Small intestine (tissue), 7 donors: ENCODE results near the gene SH3BP5. TPM values are rescaled to one million over a fixed set of nuclear protein-coding genes. Genes with fewer than 3 reads are reported as not detected.

Source experiments
- DNase-seq, 2 donors: peaks; one replicate each; pipeline versions ENCODE4 v3.0.0 to v3.0.0-alpha.2; 2013
- FAIRE-seq: peaks from 2 replicates; lab custom pipeline; 2012; peaks lifted over from hg19 to GRCh38; lab: Jason Lieb, UNC
- H3K27ac ChIP-seq, 3 donors: one replicate each; pipeline ENCODE4 v1.5.1; 2013; ENCODE audit warnings: low read length in 2 of 3, mild to moderate bottlenecking in 2 of 3, control low read depth in 1 of 3, inconsistent platforms in 1 of 3, low read depth in 1 of 3, moderate library complexity in 1 of 3
- H3K27me3 ChIP-seq, 3 donors: one replicate each; pipeline ENCODE4 v1.6.1; 2013; ENCODE audit warnings: low read length in 3 of 3, inconsistent platforms in 1 of 3; ENCODE audit not compliant: control insufficient read depth in 3 of 3, insufficient read depth in 3 of 3
- H3K36me3 ChIP-seq, 3 donors: one replicate each; pipeline ENCODE4 v1.6.1; 2013; ENCODE audit warnings: low read length in 3 of 3, inconsistent platforms in 1 of 3, low read depth in 1 of 3, mild to moderate bottlenecking in 1 of 3, moderate library complexity in 1 of 3; ENCODE audit not compliant: control insufficient read depth in 3 of 3, insufficient read depth in 2 of 3
- H3K4me1 ChIP-seq, 3 donors: one replicate each; pipeline ENCODE4 v1.6.1; 2013; ENCODE audit warnings: low read length in 2 of 3, inconsistent platforms in 1 of 3, low read depth in 1 of 3, mild to moderate bottlenecking in 1 of 3, moderate library complexity in 1 of 3; ENCODE audit not compliant: control insufficient read depth in 3 of 3, insufficient read depth in 2 of 3
- H3K4me3 ChIP-seq, 3 donors: one replicate each; pipeline ENCODE4 v1.5.1; 2013; ENCODE audit warnings: low read length in 3 of 3, control low read depth in 1 of 3, inconsistent platforms in 1 of 3, low read depth in 1 of 3, mild to moderate bottlenecking in 1 of 3, moderate library complexity in 1 of 3
- H3K9me3 ChIP-seq, 2 donors: one replicate each; pipeline ENCODE4 v1.6.1; 2013; ENCODE audit warnings: low read depth in 1 of 2, low read length in 1 of 2; ENCODE audit not compliant: control insufficient read depth in 2 of 2, insufficient read depth in 1 of 2
- WGBS, 3 donors: extraction: QIAGEN DNeasy Blood & Tissue Kit; methylation state at CpG; one replicate each; pipeline ENCODE4 v1.1.7; 2013; 5-methylcytosine and 5-hydroxymethylcytosine counted together
- polyA plus RNA-seq, 4 donors: library from polyadenylated mRNA; stranded (reverse) in 3 of 4; unstranded in 1 of 4; fragments of 200-250 nt in 3 of 4; fragments of 120-200 nt in 1 of 4; gene quantifications; one replicate each; pipeline versions ENCODE4 v1.2.1 to v1.2.3, GENCODE V29; 2013
- donor health status: healthy with polysubstance abuse.
- donor health status: control.
- donor health status: control.
- donor health status: Bipolar disorder and iron deficiency.
- donor health status: healthy.

SH3BP5 gene
- polyA plus RNA-seq, 4 donors, result 4.9 to 24.0 (median 10.1) TPM

DNA sequence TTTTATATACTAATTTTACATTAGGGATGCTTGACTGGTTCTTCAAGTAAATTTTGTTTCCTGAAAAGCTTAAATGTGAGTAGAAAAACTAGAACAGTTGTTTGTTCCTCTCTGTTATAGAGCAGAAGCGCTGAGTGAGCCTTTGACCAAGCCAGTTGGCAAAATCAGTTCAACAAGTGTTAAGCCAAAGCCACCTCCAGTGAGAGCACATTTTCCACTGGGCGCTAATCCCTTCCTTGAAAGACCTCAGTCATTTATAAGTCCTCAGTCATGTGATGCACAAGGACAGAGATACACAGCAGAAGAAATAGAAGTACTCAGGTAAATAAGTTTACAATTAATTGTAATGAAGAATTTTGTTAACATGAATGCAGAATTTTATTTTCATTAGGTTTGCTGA is 111.7 kb downstream of the SH3BP5 start:
- WGBS, 3 donors, result 96 to 98% (median 98%) methylated on average over 2 of the region's 2 CpGs
- Histone ChIP-seq H3K4me1 (no peaks in the 10 kb centered on the region), H3K27me3 (no peaks in the 10 kb centered on the region), H3K27ac (no peak overlapping the region), H3K36me3 (peaks cover 7 to 27% (median 20%) of the 10 kb centered on the region in 3 donors), H3K4me3 (no peak overlapping the region), H3K9me3 (no peaks in the 10 kb centered on the region)
- DNase-seq (no peak), FAIRE-seq (no peak)

DNA sequence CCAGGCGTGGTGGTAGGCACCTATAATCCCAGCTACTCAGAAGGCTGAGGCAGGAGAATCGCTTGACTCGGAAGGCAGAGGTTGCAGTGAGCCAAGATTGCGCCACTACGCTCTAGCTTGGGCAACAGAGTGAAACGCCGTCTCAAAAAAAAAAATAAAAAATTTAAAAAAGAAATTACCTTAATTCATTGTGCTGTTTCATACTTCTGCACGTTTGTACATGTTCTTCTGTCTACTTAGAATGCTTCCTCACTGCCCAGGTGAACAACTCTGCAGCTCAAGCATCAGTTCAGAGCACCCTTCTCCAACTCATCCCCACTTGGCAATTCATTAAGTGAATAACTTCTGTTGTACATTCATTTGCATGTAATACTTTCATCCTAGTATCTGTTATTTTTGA is 112.3 kb downstream of the SH3BP5 start:
- Histone ChIP-seq H3K36me3 (peaks cover 7 to 28% (median 23%) of the 10 kb centered on the region in 3 donors), H3K4me1 (no peaks in the 10 kb centered on the region), H3K4me3 (no peak overlapping the region), H3K27ac (no peak overlapping the region), H3K9me3 (no peaks in the 10 kb centered on the region), H3K27me3 (no peaks in the 10 kb centered on the region)
- 92 to 95% (median 92%) methylated on average over 8 of the region's 8 CpGs for WGBS, 3 donors
- FAIRE-seq (no peak), DNase-seq (no peak)

DNA sequence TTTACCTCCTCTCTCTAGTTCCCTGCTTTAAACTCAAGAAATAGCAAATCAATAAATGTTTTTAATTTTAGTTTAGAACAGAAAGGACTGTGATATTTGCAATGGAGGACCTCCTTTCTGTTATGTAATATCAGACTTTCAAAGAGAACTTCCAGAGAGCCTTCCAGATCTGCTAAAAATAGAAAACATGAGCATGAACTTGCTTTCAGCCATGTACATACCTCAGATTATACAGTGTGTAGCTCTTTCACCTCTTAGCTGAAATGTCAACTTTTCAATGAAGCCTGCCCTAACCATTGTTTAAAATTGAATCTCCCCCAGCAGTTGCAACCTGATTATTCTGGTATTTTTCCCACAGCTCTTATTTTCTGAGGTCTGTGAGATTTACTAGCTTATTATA is 113.7 kb downstream of the SH3BP5 start:
- FAIRE-seq, result no peak

DNA sequence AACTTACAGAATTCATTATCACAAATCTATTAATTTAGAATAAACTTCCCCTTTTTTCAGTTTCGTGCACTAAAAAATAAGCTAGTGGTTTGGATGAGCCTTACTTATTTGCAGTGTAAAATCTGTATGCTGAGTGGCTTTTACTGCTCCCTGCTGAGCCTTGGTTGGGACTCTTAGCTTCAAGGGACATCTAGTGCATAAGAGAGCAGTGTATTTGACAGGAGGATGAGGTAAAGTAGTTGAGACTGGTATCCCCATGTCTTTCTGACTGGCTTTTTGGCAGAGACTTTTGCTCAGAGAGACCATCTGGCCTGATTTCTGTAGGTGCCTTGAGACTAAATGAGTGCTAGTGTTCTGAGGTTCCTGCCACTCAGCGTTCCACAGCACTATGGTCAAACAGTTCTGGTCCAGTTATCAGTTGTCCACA is 114.5 kb downstream of the SH3BP5 start:
- FAIRE-seq, result no peak
- 80 to 86% (median 85%) methylated on average over 2 of the region's 2 CpGs for WGBS, 3 donors

More for the DNA sequence above, 113.7 kb downstream of the SH3BP5 start:
- Histone ChIP-seq H3K36me3 (peaks cover 8 to 36% (median 23%) of the 10 kb centered on the region in 3 donors), H3K4me3 (no peak overlapping the region), H3K9me3 (no peaks in the 10 kb centered on the region), H3K27me3 (no peaks in the 10 kb centered on the region), H3K4me1 (no peaks in the 10 kb centered on the region), H3K27ac (no peak overlapping the region)
- DNase-seq, result no peak

DNA sequence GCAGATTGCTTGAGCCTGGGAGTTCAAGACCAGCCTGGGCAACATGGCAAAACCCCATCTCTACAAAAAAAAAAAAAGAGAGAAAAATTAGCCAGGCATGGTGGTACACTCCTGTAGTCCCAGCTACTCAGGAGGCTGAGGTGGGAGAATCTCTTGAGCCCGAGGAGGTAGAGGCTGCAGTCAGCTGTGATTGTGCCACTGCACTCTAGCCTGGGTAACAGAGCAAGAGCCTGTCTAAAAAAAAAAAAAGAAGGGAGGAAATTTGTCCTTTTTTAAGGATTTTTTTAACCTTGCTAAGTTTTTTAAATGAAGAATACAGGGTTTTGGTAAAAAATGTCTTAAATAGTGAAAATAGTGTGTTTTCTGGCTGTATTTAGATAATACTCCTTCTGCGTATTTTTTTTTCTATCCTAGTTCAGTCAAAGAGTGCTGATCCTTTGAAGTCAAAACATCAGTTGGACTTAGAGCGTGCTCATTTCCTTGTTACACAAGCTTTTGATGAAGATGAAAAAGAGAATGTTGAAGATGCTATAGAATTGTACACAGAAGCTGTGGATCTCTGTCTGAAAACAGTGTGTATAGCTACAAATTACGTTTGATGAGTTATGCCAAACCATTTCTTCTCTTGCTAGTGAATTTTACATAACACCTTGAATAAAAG is 115.2 kb downstream of the SH3BP5 start:
- Histone ChIP-seq H3K4me3 (no peak overlapping the region), H3K36me3 (peaks cover 8 to 36% (median 21%) of the 10 kb centered on the region in 3 donors), H3K27me3 (no peaks in the 10 kb centered on the region), H3K4me1 (no peaks in the 10 kb centered on the region), H3K27ac (no peak overlapping the region), H3K9me3 (no peaks in the 10 kb centered on the region)
- 90 to 94% (median 91%) methylated on average over 4 of the region's 4 CpGs for WGBS, 3 donors
- FAIRE-seq, result no peak
- DNase-seq, result no peak

More for the DNA sequence above, 114.5 kb downstream of the SH3BP5 start:
- DNase-seq, result no peak
- no peaks in the 10 kb centered on the region for H3K27me3 ChIP-seq
- H3K9me3 ChIP-seq, result no peaks in the 10 kb centered on the region
- H3K4me1 ChIP-seq, result no peaks in the 10 kb centered on the region
- H3K36me3 ChIP-seq, result peaks cover 8 to 36% (median 23%) of the 10 kb centered on the region in 3 donors
- no peak overlapping the region for H3K27ac ChIP-seq
- H3K4me3 ChIP-seq, result no peak overlapping the region

DNA sequence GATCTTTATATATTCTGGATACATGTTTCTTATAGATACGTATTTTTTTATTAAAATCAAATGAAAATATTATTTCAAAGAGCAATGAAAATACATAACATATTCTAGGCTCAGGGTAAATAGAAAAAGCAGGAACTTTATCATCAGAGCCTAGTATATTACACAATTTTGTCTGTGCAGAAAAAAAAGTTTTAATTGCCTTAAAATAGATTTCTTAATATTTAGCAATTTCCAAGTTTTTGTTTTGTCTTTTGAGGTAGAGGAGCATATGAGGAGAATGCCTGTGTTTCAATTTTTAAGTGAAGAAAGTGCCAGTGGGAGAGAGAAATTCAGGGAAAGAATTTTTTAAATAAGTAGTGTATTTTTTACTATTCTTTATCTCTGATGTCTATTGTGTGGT is 115.9 kb downstream of the SH3BP5 start:
- Histone ChIP-seq H3K27ac (no peak overlapping the region), H3K9me3 (no peaks in the 10 kb centered on the region), H3K4me3 (no peak overlapping the region), H3K27me3 (no peaks in the 10 kb centered on the region), H3K4me1 (no peaks in the 10 kb centered on the region), H3K36me3 (peaks cover 8 to 32% (median 16%) of the 10 kb centered on the region in 3 donors)
- DNase-seq (no peak), FAIRE-seq (no peak)
- WGBS, 3 donors, result 94 to 97% (median 96%) methylated on average over 1 of the region's 1 CpG

DNA sequence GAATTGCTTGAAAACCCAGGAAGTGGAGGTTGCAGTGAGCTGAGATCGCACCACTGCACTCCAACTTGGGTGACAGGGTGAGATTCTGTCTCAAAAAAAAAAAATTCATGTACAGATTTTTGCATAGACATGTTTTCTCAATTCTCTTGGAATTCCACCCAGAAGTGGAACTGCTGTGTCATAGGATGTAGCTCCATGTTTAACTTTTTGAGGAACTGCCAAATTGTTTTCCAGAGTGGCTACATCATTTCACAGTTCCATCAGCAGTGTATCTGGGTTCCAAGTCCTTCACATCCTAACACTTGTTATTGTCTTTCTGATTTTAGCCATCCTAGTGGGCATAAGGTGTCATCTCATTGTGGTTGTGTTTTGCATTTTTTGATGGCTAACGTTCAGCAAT is 116.4 kb downstream of the SH3BP5 start:
- no peak for DNase-seq
- no peak overlapping the region for H3K4me3 ChIP-seq
- no peaks in the 10 kb centered on the region for H3K4me1 ChIP-seq
- WGBS, 3 donors, result 81 to 87% (median 84%) methylated on average over 2 of the region's 2 CpGs
- H3K27ac ChIP-seq, result no peak overlapping the region
- no peaks in the 10 kb centered on the region for H3K27me3 ChIP-seq
- FAIRE-seq, result no peak
- peaks cover 6 to 33% (median 13%) of the 10 kb centered on the region in 3 donors for H3K36me3 ChIP-seq
- H3K9me3 ChIP-seq, result no peaks in the 10 kb centered on the region

DNA sequence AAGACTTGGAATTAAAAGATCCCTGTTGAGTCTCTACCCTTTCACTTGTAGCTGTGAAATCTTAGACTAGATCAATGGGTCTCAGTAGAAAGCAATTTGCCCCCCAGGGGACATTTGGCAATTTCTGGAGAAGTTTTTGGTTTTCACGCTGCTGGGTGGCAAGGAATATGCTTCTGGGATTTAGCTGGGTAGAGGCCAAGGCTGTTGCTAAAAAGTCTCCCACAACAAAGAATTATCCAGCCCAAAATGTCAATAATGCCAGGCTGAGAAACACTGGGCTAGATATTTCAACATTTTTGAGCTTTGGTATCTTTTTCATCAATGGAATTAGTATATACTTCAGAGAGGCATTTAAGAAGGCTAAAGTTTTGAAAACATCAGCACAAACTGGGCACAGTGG is 117.6 kb downstream of the SH3BP5 start:
- H3K9me3 ChIP-seq, result no peaks in the 10 kb centered on the region
- FAIRE-seq (no peak), DNase-seq (no peak)
- no peaks in the 10 kb centered on the region for H3K4me1 ChIP-seq
- peaks cover 4 to 31% (median 12%) of the 10 kb centered on the region in 3 donors for H3K36me3 ChIP-seq
- 94 to 100% (median 95%) methylated on average over 1 of the region's 1 CpG for WGBS, 3 donors
- H3K27ac ChIP-seq, result no peak overlapping the region
- H3K4me3 ChIP-seq, result no peak overlapping the region
- H3K27me3 ChIP-seq, result no peaks in the 10 kb centered on the region

DNA sequence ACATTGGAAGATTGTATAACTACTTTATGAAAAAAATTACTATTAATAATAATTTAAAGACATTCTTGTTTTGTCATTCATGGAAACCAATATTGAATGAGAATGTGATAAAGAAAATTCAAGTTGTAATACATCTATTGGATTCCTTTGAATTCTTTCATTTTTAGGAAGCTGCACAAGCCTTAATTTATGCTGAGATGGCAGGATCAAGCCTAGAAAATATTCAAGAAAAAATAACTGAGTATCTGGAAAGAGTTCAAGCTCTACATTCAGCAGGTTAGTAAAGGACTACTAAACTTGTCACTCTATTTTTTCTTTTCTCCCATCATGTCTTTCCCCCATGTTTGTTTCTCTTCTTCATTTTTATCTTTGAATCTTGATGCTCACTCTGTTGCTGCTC is 120.4 kb downstream of the SH3BP5 start:
- no peaks in the 10 kb centered on the region for H3K9me3 ChIP-seq
- DNase-seq (no peak), FAIRE-seq (no peak)
- H3K27ac ChIP-seq, result no peak overlapping the region
- H3K4me1 ChIP-seq, result peaks cover 0 to 6% (median 6%) of the 10 kb centered on the region in 3 donors
- no peaks in the 10 kb centered on the region for H3K27me3 ChIP-seq
- no peak overlapping the region for H3K4me3 ChIP-seq
- H3K36me3 ChIP-seq, result peaks cover 4 to 35% (median 5%) of the 10 kb centered on the region in 3 donors
